HG03196 (cell line): Measurements from ENCODE around the gene FOXC2.

Source experiments
- ATAC-seq: cut with Tn5 transposase; IDR thresholded peaks from one replicate; pipeline ENCODE4 v1.9.1; 2021; ENCODE audit not compliant: unreplicated experiment

The FOXC2 gene

GRCh38 chr16:86609115-86609514 lies 42.5 kb downstream of the FOXC2 start:
- ATAC-seq, result no peak

GRCh38 chr16:86609661-86610060 lies 43.0 kb downstream of the FOXC2 start:
- ATAC-seq, result no peak

- ATAC-seq, result no peak
These were observed 44.3 kb downstream of the FOXC2 start for GRCh38 chr16:86610779-86611524.

- ATAC-seq, result no peak
These were observed 44.9 kb downstream of the FOXC2 start for GRCh38 chr16:86611525-86611855.

- ATAC-seq, result no peak
These were observed 45.3 kb downstream of the FOXC2 start for GRCh38 chr16:86611941-86612340.

GRCh38 chr16:86614699-86615098 lies 48.1 kb downstream of the FOXC2 start:
- no peak for ATAC-seq

GRCh38 chr16:86616906-86617305 lies 50.3 kb downstream of the FOXC2 start:
- no peak for ATAC-seq

GRCh38 chr16:86618431-86619238 lies 52.0 kb downstream of the FOXC2 start:
- ATAC-seq, result no peak
